GF-D8 (cell line): Measurements from ENCODE around the gene SESN3.

Experiments
- DNase-seq: peaks from one replicate; lab custom pipeline; 2025; lab: John Stamatoyannopoulos, UW

The SESN3 gene

DNA sequence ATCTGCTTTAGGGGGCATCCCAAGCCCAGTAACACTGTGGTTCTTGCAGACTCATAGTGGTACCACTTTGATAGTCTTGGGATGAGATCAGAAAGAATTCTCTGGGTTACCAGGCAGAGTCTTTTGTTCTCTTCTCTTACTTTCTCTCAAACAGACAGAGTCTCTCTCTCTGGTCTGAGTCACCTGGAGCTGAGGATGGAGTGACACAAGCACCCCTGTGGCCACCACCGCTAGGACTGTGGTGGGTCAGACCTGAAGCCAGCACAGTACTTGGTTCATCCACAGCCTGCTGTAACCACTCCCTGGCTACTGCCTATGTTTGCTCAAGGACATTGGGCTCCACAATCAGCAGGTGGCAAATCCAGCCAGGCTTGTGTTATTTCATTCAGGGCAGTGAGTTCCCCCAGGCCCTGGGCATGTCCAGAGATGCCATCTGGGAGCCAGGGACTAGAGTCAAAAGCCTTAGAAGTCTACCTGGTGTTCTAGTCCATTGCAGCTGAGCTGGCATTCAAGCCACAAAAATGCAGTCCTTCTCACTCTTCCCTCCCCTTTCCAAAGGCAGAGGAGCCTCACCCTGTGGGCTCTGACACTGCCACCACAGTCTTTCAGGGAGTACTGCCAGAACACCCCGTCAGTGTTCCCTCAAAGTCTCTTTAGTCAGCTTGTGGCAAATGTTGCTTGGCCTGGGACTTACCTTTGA is 111.5 kb downstream of the SESN3 start:
- no peak for DNase-seq

DNA sequence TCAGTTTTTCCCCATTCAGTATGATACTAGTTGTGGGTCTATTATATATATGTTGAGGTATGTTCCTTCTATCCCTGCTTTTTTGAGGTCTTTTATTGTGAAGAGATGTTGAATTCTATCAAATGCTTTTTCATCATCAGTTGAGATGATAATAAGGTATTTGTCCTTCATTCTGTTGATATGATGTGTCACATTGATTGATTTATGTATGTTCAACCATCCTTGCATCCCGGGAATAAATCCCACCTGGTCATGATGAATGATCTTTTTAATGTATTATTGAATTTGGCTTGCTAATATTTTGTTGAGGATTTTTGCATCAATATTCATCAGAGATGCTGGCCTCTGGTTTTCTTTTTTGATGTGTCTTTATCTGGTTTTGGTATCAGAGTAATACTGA is 115.4 kb downstream of the SESN3 start:
- DNase-seq, result no peak
